C4-2B (cell line): Measurements from ENCODE around the gene C1QTNF1.

Experiments used
- H3K27ac ChIP-seq: fragments of 450-650 bp; 2 replicates; pipeline ENCODE4 v1.5.1; 2017
- ZFX ChIP-seq: fragments of 450-650 bp; IDR thresholded peaks from 2 replicates; pipeline ENCODE4 v1.6.1; 2017
- TF ChIP-seq, protein P1 (sequence below): fragments of 450-650 bp; conservative IDR thresholded peaks from 2 replicates; pipeline ENCODE4 v1.5.1; 2017; ENCODE audit warnings: mild to moderate bottlenecking

The C1QTNF1 gene

GRCh38 chr17:78993981-78994671 is 29.8 kb upstream of the C1QTNF1 start:
- no peak for TF ChIP-seq ZFX

GRCh38 chr17:78995022-78995760 is 28.8 kb upstream of the C1QTNF1 start:
- TF ChIP-seq, protein P1, sequence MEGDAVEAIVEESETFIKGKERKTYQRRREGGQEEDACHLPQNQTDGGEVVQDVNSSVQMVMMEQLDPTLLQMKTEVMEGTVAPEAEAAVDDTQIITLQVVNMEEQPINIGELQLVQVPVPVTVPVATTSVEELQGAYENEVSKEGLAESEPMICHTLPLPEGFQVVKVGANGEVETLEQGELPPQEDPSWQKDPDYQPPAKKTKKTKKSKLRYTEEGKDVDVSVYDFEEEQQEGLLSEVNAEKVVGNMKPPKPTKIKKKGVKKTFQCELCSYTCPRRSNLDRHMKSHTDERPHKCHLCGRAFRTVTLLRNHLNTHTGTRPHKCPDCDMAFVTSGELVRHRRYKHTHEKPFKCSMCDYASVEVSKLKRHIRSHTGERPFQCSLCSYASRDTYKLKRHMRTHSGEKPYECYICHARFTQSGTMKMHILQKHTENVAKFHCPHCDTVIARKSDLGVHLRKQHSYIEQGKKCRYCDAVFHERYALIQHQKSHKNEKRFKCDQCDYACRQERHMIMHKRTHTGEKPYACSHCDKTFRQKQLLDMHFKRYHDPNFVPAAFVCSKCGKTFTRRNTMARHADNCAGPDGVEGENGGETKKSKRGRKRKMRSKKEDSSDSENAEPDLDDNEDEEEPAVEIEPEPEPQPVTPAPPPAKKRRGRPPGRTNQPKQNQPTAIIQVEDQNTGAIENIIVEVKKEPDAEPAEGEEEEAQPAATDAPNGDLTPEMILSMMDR, result no peak
- no peak for TF ChIP-seq ZFX
- peak overlapping the region; percentile 89 for H3K27ac ChIP-seq

More at GRCh38 chr17:78993981-78994671, 29.8 kb upstream of the C1QTNF1 start:
- peak overlapping the region; percentile 89 for H3K27ac ChIP-seq

GRCh38 chr17:78995761-78996451 is 28.1 kb upstream of the C1QTNF1 start:
- H3K27ac ChIP-seq, result peak overlapping the region; percentile 89
- TF ChIP-seq, protein P1, result no peak
- no peak for TF ChIP-seq ZFX

- H3K27ac ChIP-seq, result peak overlapping the region; percentile 89
- no peak for TF ChIP-seq ZFX
- TF ChIP-seq, protein P1, result no peak
Observed at GRCh38 chr17:78996781-78997201, 27.2 kb upstream of the C1QTNF1 start.

DNA sequence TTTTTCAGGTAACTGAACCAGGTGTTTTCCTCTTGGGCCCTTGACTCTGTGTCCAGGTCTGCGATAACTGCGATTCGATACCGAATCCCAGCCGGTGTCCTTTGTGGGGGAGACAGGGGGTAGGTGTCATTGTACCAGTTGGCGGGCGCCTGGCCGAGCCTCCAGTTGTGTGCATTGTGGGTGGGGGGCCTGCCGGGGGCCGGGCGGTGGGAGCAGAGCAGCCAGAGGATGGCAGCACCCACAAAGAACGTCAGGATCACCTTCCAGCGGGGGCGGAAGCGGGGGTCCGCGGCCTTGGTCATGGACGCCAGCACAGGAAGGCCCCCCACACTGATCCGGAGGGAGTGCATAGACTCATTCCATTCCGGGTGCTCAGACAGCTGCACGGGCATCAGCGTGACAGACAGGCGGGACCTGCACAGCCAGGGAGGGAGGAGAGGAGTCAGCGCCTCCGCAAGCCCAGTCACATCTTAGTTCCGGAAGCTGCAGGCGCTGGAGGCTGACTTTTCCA is 26.7 kb upstream of the C1QTNF1 start:
- peak overlapping the region; percentile 89 for H3K27ac ChIP-seq
- TF ChIP-seq, protein P1, result no peak
- TF ChIP-seq ZFX, result no peak

GRCh38 chr17:78997881-78998280 is 26.1 kb upstream of the C1QTNF1 start:
- H3K27ac ChIP-seq, result peak overlapping the region; percentile 89
- TF ChIP-seq, protein P1, result no peak
- TF ChIP-seq ZFX, result no peak

- TF ChIP-seq, protein P1, result no peak
- peak; percentile 79; the same call in 1 of the 2 replicates for TF ChIP-seq ZFX
- peak overlapping the region; percentile 89 for H3K27ac ChIP-seq
Observed at GRCh38 chr17:78998311-78999055, 25.5 kb upstream of the C1QTNF1 start.
